ENCODE data around the gene DDX5. TPM values are rescaled to one million over a fixed set of nuclear protein-coding genes. Genes with fewer than 3 reads are reported as not detected.
A peak's percentile ranks its signal among the peaks of the same experiment; 100 is the strongest.

DDX5 gene
- polyA plus RNA-seq, 2 of the 4 experiments (the other 2 are of a cell fraction): 841 to 1,011 TPM

DNA sequence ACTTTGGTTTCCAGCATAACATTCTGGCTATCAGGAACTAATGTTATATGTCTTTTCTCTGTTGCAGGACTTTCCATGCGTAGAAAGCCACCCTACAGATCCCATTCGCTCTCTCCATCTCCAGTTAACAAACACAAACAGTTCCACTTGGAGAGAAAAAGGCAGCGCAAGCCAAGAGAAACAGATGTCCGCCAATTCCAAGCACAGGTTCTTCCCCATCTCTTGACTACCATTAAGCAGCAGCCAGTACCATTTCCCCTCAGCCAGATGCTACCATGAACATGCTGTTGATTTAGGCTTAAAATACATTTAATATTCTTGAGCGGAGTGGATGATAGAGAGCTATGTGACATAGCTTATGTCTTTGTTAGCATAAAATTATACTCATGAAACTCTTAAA is 23.1 kb upstream of the DDX5 start:
- no peak for FAIRE-seq
- no peaks in the 10 kb centered on the region for H3K4me1 ChIP-seq
- ChIA-PET CTCF (interaction anchor here (1.6 kb wide), 2 partner anchors 22 to 109 kb away, joined by 4 read pairs; partner anchors contain the start of gene CEP95), POLR2A (no interaction called here)
- WGBS (ENCODE audit: missing lambda C conversion rate): 96% methylated on average over 5 of the region's 5 CpGs
- H3K4me2 ChIP-seq: no peak overlapping the region
- no peak overlapping the region for H3K4me3 ChIP-seq
- no peak overlapping the region for H3K27ac ChIP-seq
- no peak for DNase-seq (ENCODE audit: low read depth in 1 of 2, low spot score in 1 of 2)
- ATAC-seq: no peak
- TF ChIP-seq KDM5A (IDR thresholded peaks at IDR 0.05): no peak
- no peak for TF ChIP-seq HDAC2 (IDR thresholded peaks at IDR 0.05)
- no peak for TF ChIP-seq EP300 (IDR thresholded peaks at IDR 0.05)
- TF ChIP-seq, protein P1, sequence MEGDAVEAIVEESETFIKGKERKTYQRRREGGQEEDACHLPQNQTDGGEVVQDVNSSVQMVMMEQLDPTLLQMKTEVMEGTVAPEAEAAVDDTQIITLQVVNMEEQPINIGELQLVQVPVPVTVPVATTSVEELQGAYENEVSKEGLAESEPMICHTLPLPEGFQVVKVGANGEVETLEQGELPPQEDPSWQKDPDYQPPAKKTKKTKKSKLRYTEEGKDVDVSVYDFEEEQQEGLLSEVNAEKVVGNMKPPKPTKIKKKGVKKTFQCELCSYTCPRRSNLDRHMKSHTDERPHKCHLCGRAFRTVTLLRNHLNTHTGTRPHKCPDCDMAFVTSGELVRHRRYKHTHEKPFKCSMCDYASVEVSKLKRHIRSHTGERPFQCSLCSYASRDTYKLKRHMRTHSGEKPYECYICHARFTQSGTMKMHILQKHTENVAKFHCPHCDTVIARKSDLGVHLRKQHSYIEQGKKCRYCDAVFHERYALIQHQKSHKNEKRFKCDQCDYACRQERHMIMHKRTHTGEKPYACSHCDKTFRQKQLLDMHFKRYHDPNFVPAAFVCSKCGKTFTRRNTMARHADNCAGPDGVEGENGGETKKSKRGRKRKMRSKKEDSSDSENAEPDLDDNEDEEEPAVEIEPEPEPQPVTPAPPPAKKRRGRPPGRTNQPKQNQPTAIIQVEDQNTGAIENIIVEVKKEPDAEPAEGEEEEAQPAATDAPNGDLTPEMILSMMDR (IDR thresholded peaks at IDR 0.05): no peak
- TF ChIP-seq HOXA7 (CRISPR knock-in tag; IDR thresholded peaks at IDR 0.05): no peak
- TF ChIP-seq RARB (CRISPR knock-in tag; IDR thresholded peaks at IDR 0.05): no peak
- no peak for TF ChIP-seq RFX5 (IDR thresholded peaks at IDR 0.05)
- TF ChIP-seq CBX2 (IDR thresholded peaks at IDR 0.05; ENCODE audit: borderline replicate concordance, low read depth): no peak
- TF ChIP-seq BHLHE40 (IDR thresholded peaks at IDR 0.05; ENCODE audit: low read depth, low read length): no peak
- TF ChIP-seq, protein P2, sequence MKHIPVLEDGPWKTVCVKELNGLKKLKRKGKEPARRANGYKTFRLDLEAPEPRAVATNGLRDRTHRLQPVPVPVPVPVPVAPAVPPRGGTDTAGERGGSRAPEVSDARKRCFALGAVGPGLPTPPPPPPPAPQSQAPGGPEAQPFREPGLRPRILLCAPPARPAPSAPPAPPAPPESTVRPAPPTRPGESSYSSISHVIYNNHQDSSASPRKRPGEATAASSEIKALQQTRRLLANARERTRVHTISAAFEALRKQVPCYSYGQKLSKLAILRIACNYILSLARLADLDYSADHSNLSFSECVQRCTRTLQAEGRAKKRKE (CRISPR knock-in tag; IDR thresholded peaks at IDR 0.05; ENCODE audit: low read depth): no peak
- TF ChIP-seq HEYL (CRISPR knock-in tag; IDR thresholded peaks at IDR 0.05): no peak
- TF ChIP-seq RAD21 (conservative IDR thresholded peaks at IDR 0.05 in 1 of 2, IDR thresholded peaks at IDR 0.05 in 1 of 2): no peak
- no peak for TF ChIP-seq SREBF2 (IDR thresholded peaks at IDR 0.05)
- TF ChIP-seq EHMT2 (IDR thresholded peaks at IDR 0.05; ENCODE audit: low read depth): no peak
- no peak for TF ChIP-seq KDM1A (IDR thresholded peaks at IDR 0.05; ENCODE audit: low read depth)
- TF ChIP-seq ESRRA (IDR thresholded peaks at IDR 0.05; ENCODE audit: borderline replicate concordance, low read length): no peak
- TF ChIP-seq HOXB5 (CRISPR knock-in tag; IDR thresholded peaks at IDR 0.05): no peak
- no peaks in the 10 kb centered on the region for H3K9me3 ChIP-seq

- no peak overlapping the region for H3K4me3 ChIP-seq
- H3K4me2 ChIP-seq: no peak overlapping the region
- no peaks in the 10 kb centered on the region for H3K4me1 ChIP-seq
- TF ChIP-seq MAZ (IDR thresholded peaks at IDR 0.05; ENCODE audit: borderline replicate concordance, low read depth, low read length) (no peak), CBX2 (IDR thresholded peaks at IDR 0.05; ENCODE audit: borderline replicate concordance, low read depth) (no peak), MAFK (IDR thresholded peaks at IDR 0.05; ENCODE audit: partially characterized antibody) (peak; percentile 42), CHD4 (IDR thresholded peaks at IDR 0.05; ENCODE audit: borderline replicate concordance) (no peak)
- FAIRE-seq (no peak), ATAC-seq (no peak), DNase-seq (ENCODE audit: low read depth in 1 of 2, low spot score in 1 of 2) (no peak)
- H3K9me3 ChIP-seq: no peaks in the 10 kb centered on the region
- H3K27ac ChIP-seq: no peak overlapping the region
- whole genome bisulfite sequencing (ENCODE audit: missing lambda C conversion rate): 91% methylated on average over 2 of the region's 2 CpGs
- CTCF ChIA-PET: interaction anchor here (0.7 to 1.6 kb wide), 3 partner anchors 21 to 121 kb away, joined by 3 to 4 read pairs (median 3); partner anchors contain the start of gene CEP95
- POLR2A ChIA-PET: no interaction called here
These were observed 21.8 kb upstream of the DDX5 start for GRCh38 chr17:64527914-64528313.

DNA sequence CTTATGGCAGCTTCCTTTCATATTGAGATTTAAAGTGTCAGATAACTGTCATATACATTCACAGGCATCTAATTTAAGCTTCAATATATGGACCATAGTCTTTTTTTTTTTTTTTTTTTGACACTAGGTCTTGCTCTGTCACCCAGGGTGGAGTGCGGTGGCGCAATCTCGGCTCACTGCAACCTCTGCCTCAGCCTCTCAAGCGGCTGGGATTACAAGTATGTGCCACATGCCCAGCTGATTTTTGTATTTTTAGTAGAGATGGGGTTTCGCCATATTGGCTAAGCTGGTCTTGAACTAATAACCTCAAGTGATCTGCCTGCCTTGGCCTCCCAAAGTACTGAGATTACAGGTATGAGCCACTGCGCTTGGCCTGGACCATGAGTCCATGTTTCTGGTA is 14.3 kb upstream of the DDX5 start:
- H3K27ac ChIP-seq: no peak overlapping the region
- ChIA-PET POLR2A (interaction anchor here (1.5 kb wide), 1 partner anchor 14 kb away, joined by 12 read pairs; the partner anchor contains the start of genes CEP95 and DDX5), CTCF (interaction anchor here (0.6 to 1.9 kb wide), 7 partner anchors 10 to 680 kb away, joined by 3 to 4 read pairs (median 3); no protein-coding TSS in a partner anchor)
- H3K4me2 ChIP-seq: no peak overlapping the region
- 92% methylated on average over 6 of the region's 6 CpGs for whole genome bisulfite sequencing (ENCODE audit: missing lambda C conversion rate)
- H3K4me1 ChIP-seq: no peaks in the 10 kb centered on the region
- DNase-seq (ENCODE audit: low read depth in 1 of 2, low spot score in 1 of 2) (no peak), ATAC-seq (no peak), FAIRE-seq (no peak)
- TF ChIP-seq HES2 (IDR thresholded peaks at IDR 0.05) (no peak), MAZ (IDR thresholded peaks at IDR 0.05; ENCODE audit: borderline replicate concordance, low read depth, low read length) (no peak), RNF2 (IDR thresholded peaks at IDR 0.05; ENCODE audit: borderline replicate concordance, low read depth) (no peak), BHLHE40 (IDR thresholded peaks at IDR 0.05; ENCODE audit: low read depth, low read length) (no peak), FOXS1 (CRISPR knock-in tag; IDR thresholded peaks at IDR 0.05) (no peak), NFE2L2 (conservative IDR thresholded peaks at IDR 0.05; ENCODE audit: low read length) (no peak), ZC3H11A (IDR thresholded peaks at IDR 0.05) (no peak), RCOR1 (IDR thresholded peaks at IDR 0.05; ENCODE audit: low read depth, low read length) (no peak), EHF (CRISPR knock-in tag; IDR thresholded peaks at IDR 0.05) (no peak)
- TF ChIP-seq, protein P3, sequence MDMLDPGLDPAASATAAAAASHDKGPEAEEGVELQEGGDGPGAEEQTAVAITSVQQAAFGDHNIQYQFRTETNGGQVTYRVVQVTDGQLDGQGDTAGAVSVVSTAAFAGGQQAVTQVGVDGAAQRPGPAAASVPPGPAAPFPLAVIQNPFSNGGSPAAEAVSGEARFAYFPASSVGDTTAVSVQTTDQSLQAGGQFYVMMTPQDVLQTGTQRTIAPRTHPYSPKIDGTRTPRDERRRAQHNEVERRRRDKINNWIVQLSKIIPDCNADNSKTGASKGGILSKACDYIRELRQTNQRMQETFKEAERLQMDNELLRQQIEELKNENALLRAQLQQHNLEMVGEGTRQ (IDR thresholded peaks at IDR 0.05): no peak
- no peaks in the 10 kb centered on the region for H3K9me3 ChIP-seq
- H3K4me3 ChIP-seq: no peak overlapping the region

Measured in A549 (cell line).